K562 (cell line): ENCODE measurements around the gene CKM. TPM values are rescaled to one million over a fixed set of nuclear protein-coding genes. Genes with fewer than 3 reads are reported as not detected.

Experiments used
- ATAC-seq: fragments of 200-7000 bp; cut with Tn5 transposase; 3 replicates; pipeline ENCODE4 v1.9.1; 2020; ENCODE audit warnings: moderate library complexity
- BruUV-seq: library from RNA; stranded (reverse); fragments of 400-500 nt; replicated peaks from 2 replicates; lab custom pipeline; 2021; lab: Mats Ljungman, UMichigan
- CTCF ChIA-PET: fragments of 300-600 bp; formaldehyde crosslinking; extraction: SDS; loops from one replicate; lab custom pipeline; 2021; ENCODE audit warnings: low intra/inter-chr PET ratio; lab: Yijun Ruan, JAX
- POLR2A ChIA-PET: fragments of 300-600, 350-650 bp; sonication (Branson Sonifier 250); formaldehyde crosslinking; extraction: SDS; loops from one replicate; lab custom pipeline; 2021; ENCODE audit warnings: antibody characterized with exemption, inconsistent platforms; lab: Yijun Ruan, JAX
- DNase-seq, 4 experiments: peaks; one replicate each; pipeline versions ENCODE4 v3.0.0 to v3.0.0-alpha.2; 2011 to 2018; ENCODE audit warnings: low spot score in 3 of 4, mixed read lengths in 3 of 4; ENCODE audit errors: extremely low read depth in 1 of 4
- FAIRE-seq: peaks from 2 replicates; lab custom pipeline; 2011; peaks lifted over from hg19 to GRCh38; lab: Jason Lieb, UNC
- H2AFZ ChIP-seq: 2 replicates; pipeline ENCODE4 v1.6.0; 2011; ENCODE audit warnings: low read depth, low read length, control low read depth, inconsistent platforms
- H3K27ac ChIP-seq: fragments of 200-600 bp; 3 replicates; pipeline ENCODE4 v1.8.0; 2011; ENCODE audit warnings: low read depth, mild to moderate bottlenecking, control low read depth, inconsistent platforms, low read length, moderate library complexity, mixed read lengths; ENCODE audit errors: extremely low read depth
- H3K27me3 ChIP-seq, 2 experiments: fragments of 300-600 bp in 1 of 2; 2 replicates in 1 of 2; 3 replicates in 1 of 2; pipeline versions ENCODE4 v1.6.0 to v1.8.0; 2011; ENCODE audit warnings: inconsistent platforms in 2 of 2, low read length in 2 of 2, mild to moderate bottlenecking in 1 of 2, mixed read lengths in 1 of 2, moderate library complexity in 1 of 2; ENCODE audit not compliant: control insufficient read depth in 2 of 2, insufficient read depth in 2 of 2
- H3K36me3 ChIP-seq: fragments of 300-600 bp; 3 replicates; pipeline ENCODE4 v1.8.0; 2011; ENCODE audit warnings: mild to moderate bottlenecking, low read length, inconsistent platforms; ENCODE audit not compliant: control insufficient read depth, insufficient read depth
- H3K4me1 ChIP-seq, 2 experiments: fragments of 200-600 bp in 1 of 2; replicated peaks in 1 of 2; 2 replicates in 1 of 2; 3 replicates in 1 of 2; pipeline versions ENCODE4 v1.5.1 to v1.8.0; 2011; ENCODE audit warnings: inconsistent platforms in 2 of 2, low read length in 2 of 2, mild to moderate bottlenecking in 1 of 2, mixed read lengths in 1 of 2, moderate library complexity in 1 of 2; ENCODE audit not compliant: control insufficient read depth in 2 of 2, insufficient read depth in 2 of 2
- H3K4me2 ChIP-seq: 2 replicates; pipeline ENCODE4 v1.6.1; 2011; ENCODE audit warnings: low read length, control low read depth, inconsistent platforms, mixed read lengths; ENCODE audit not compliant: insufficient read depth
- H3K4me3 ChIP-seq: fragments of 200-600 bp; sonication (generic), shearing (Covaris generic); 2 replicates; pipeline ENCODE4 v1.5.1; 2016; ENCODE audit warnings: control low read depth, inconsistent platforms
- H3K79me2 ChIP-seq: fragments of 200-600 bp; 3 replicates; pipeline ENCODE4 v1.8.0; 2011; ENCODE audit warnings: low read length, inconsistent platforms; ENCODE audit not compliant: control insufficient read depth, insufficient read depth
- H3K9ac ChIP-seq, 2 experiments: 2 replicates each; pipeline versions ENCODE4 v1.6.0 to v1.6.1; 2011; ENCODE audit warnings: low read depth in 2 of 2, low read length in 2 of 2, control low read depth in 1 of 2, inconsistent platforms in 1 of 2, mild to moderate bottlenecking in 1 of 2, mixed read lengths in 1 of 2; ENCODE audit not compliant: insufficient read depth in 1 of 2
- H3K9me1 ChIP-seq: one replicate; pipeline ENCODE4 v1.6.0; 2011; ENCODE audit warnings: inconsistent platforms, mild to moderate bottlenecking, low read length, moderate library complexity; ENCODE audit not compliant: control insufficient read depth, insufficient read depth
- H3K9me3 ChIP-seq: replicated peaks from 2 replicates; pipeline ENCODE4 v1.5.1; 2011; ENCODE audit warnings: low read depth, low read length, inconsistent platforms; ENCODE audit not compliant: control insufficient read depth, insufficient read depth
- H4K20me1 ChIP-seq: replicated peaks from 2 replicates; pipeline ENCODE4 v1.6.1; 2011; ENCODE audit warnings: low read length, inconsistent platforms, mixed read lengths; ENCODE audit not compliant: control insufficient read depth, insufficient read depth
- BHLHE40 ChIP-seq: IDR thresholded peaks from 2 replicates; pipeline ENCODE4 v1.6.1; 2011; ENCODE audit warnings: low read length, improper control_type of control experiment
- DPF2 ChIP-seq: fragments of 450-650 bp; IDR thresholded peaks from 2 replicates; pipeline ENCODE4 v1.6.1; 2016
- GABPA ChIP-seq: fragments of 200-800 bp; sonication (Bioruptor generic); conservative IDR thresholded peaks from 2 replicates; pipeline ENCODE4 v1.6.1; 2016; ENCODE audit warnings: low read depth, missing genetic modification characterization, missing compliant biosample characterization
- NFE2L1 ChIP-seq: fragments of 450-650 bp; IDR thresholded peaks from 2 replicates; pipeline ENCODE4 v1.6.1; 2016; ENCODE audit warnings: missing genetic modification characterization, low read depth, mild to moderate bottlenecking, missing compliant biosample characterization, moderate library complexity, borderline replicate concordance
- PPARD ChIP-seq: fragments of 250-450 bp; sonication (Bioruptor Pico); IDR thresholded peaks from 2 replicates; pipeline ENCODE4 v1.8.0; 2022; ENCODE audit warnings: inconsistent platforms, mild to moderate bottlenecking, moderate library complexity
- TOE1 ChIP-seq, 2 experiments: fragments of 450-650 bp in 1 of 2; sonication (generic) in 1 of 2; formaldehyde crosslinking in 1 of 2; IDR thresholded peaks; 2 replicates each; pipeline versions ENCODE4 v1.7.1 to v1.8.0; 2016 to 2022; ENCODE audit warnings: borderline replicate concordance in 2 of 2, mild to moderate bottlenecking in 2 of 2, antibody characterized with exemption in 1 of 2, inconsistent platforms in 1 of 2, low read depth in 1 of 2, missing genetic modification reagents in 1 of 2, moderate library complexity in 1 of 2
- USF2 ChIP-seq: sonication (generic); formaldehyde crosslinking; IDR thresholded peaks from 2 replicates; pipeline ENCODE4 v1.5.0; 2020; ENCODE audit warnings: missing genetic modification reagents
- ZNF224 ChIP-seq: sonication (generic); formaldehyde crosslinking; IDR thresholded peaks from 2 replicates; pipeline ENCODE4 v1.8.0; 2022; ENCODE audit warnings: mild to moderate bottlenecking, missing genetic modification reagents
- ZNF644 ChIP-seq: fragments of 200-800 bp; sonication (Bioruptor generic); IDR thresholded peaks from 2 replicates; pipeline ENCODE4 v1.6.1; 2016; ENCODE audit warnings: low read depth, missing genetic modification characterization, missing compliant biosample characterization
- ZNF717 ChIP-seq: fragments of 250-450 bp; sonication (Bioruptor Pico); IDR thresholded peaks from 2 replicates; pipeline ENCODE4 v1.5.0; 2021
- WGBS: fragments of 100-300 bp; shearing (Covaris generic); methylation state at CpG from one replicate; pipeline ENCODE4 v1.1.6; 2016; ENCODE audit warnings: low coverage, mixed read lengths; ENCODE audit not compliant: insufficient coverage; ENCODE audit errors: missing lambda C conversion rate; 5-methylcytosine and 5-hydroxymethylcytosine counted together
- in situ Hi-C: fragments of 300-500 bp; cut with MboI; formaldehyde crosslinking; loops from 4 replicates; pipeline ENCODE4 v1.15.0; 2018; ENCODE audit warnings: inconsistent platforms, mixed read lengths
- intact Hi-C: fragments of 100-400 bp; cut with micrococcal nuclease; formaldehyde crosslinking; loops from 2 replicates; pipeline ENCODE4 v1.14.2; 2022
- polyA plus RNA-seq, 8 experiments: library from polyadenylated mRNA; depleted of rRNA in 4 of 8; stranded (reverse) in 5 of 8; unstranded in 3 of 8; fragments of >200 nt; fragmentation: Nextera tagmentation in 2 of 8; fragmentation: Illumina TruSeq in 1 of 8; extraction: Ambion mirVana in 2 of 8; extraction: Trizol in 1 of 8; gene quantifications; 2 replicates each; pipeline versions ENCODE4 v1.2.1 to v1.2.3, GENCODE V29; 2011 to 2014; ENCODE audit warnings: inconsistent platforms in 1 of 8, missing spikeins in 1 of 8
- total RNA-seq, 7 experiments: library from RNA; depleted of rRNA in 6 of 7; stranded (reverse); fragments of >200 nt in 6 of 7; fragmentation: Illumina TruSeq in 2 of 7; extraction: Trizol in 2 of 7; gene quantifications; 2 replicates each; pipeline versions ENCODE4 v1.2.1 to v1.2.3, GENCODE V29; 2011 to 2021; ENCODE audit warnings: low replicate concordance in 1 of 7
- TF ChIP-seq, protein P1 (sequence below): fragments of 250-450 bp; sonication (Bioruptor Pico); IDR thresholded peaks from 2 replicates; pipeline ENCODE4 v1.4.0; 2020
- TF ChIP-seq, protein P2 (sequence below): fragments of 450-650 bp; IDR thresholded peaks from 2 replicates; pipeline ENCODE4 v1.6.1; 2017; ENCODE audit warnings: antibody characterized with exemption
- TF ChIP-seq, protein P3 (sequence below): IDR thresholded peaks from 2 replicates; pipeline ENCODE4 v1.6.1; 2011; ENCODE audit not compliant: insufficient read length; ENCODE audit errors: extremely low read depth
- TF ChIP-seq, protein P4 (sequence below): fragments of 250-450 bp; sonication (Bioruptor Pico); IDR thresholded peaks from 2 replicates; pipeline ENCODE4 v1.9.0; 2021; ENCODE audit warnings: mild to moderate bottlenecking, inconsistent platforms

The CKM gene
- total and polyA plus RNA-seq, 9 of the 15 experiments (the other 6 are each of a cell fraction or from before 2014, with no cell fraction given): 0.06 to 0.17 (median 0.09) TPM; not detected in 4

DNA sequence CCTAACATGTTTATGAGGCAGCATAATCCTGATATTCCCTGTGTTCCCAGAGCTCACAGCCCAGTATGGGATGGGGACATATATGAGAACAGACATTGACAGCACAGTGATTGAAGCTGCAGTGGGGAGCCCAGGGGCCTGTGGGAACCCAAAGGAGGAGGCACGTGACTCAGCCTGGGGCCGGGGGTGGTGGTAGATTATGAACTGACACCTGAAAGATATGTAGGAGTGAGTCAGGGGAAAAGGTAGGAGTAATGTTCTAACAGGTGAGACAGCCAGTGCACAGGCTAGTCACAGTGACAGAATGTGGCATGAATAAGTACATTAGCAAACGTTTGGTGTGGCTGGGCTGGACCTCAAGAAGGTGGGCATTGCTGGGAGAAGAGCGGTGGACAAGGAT, 29.0 kb downstream of the CKM start:
- no peaks in the 10 kb centered on the region for H3K27me3 ChIP-seq
- no peak overlapping the region for H3K4me3 ChIP-seq
- FAIRE-seq (peak; percentile 62), DNase-seq (no peak), ATAC-seq (peak; percentile 65)
- H3K9ac ChIP-seq: 0 out of 4 replicates have a peak overlapping the region, but pooled peaks of 1 of the 2 experiments have one; percentile 42
- intact Hi-C loops: no loop called here
- 0% methylated on average over 3 of the region's 4 CpGs for WGBS
- no peak overlapping the region for H3K4me2 ChIP-seq
- ChIA-PET CTCF (no interaction called here), POLR2A (interaction anchor here (0.6 to 1.8 kb wide), 3 partner anchors 14 to 21 kb away, joined by 3 to 5 read pairs (median 3); no protein-coding TSS in a partner anchor)
- no peaks in the 10 kb centered on the region for H3K79me2 ChIP-seq
- H3K27ac ChIP-seq: no peak overlapping the region
- no peaks in the 10 kb centered on the region; a peak in 1 of 5 replicates for H3K4me1 ChIP-seq
- H3K36me3 ChIP-seq: peaks cover 10% of the 10 kb centered on the region; the same call in 1 of the 3 replicates
- H3K9me1 ChIP-seq: no peaks in the 10 kb centered on the region
- in situ Hi-C loops: no loop called here
- no peak overlapping the region for H2AFZ ChIP-seq
- BruUV-seq: no TSS peak
- no peaks in the 10 kb centered on the region for H4K20me1 ChIP-seq
- no peaks in the 10 kb centered on the region for H3K9me3 ChIP-seq
- TF ChIP-seq ZNF717 (CRISPR knock-in tag) (no peak), NFE2L1 (no peak), DPF2 (no peak), GABPA (tag) (no peak), ZNF224 (CRISPR knock-in tag) (no peak), USF2 (peak; percentile 35), BHLHE40 (peak; percentile 39; the same call in 1 of the 2 replicates), ZNF644 (tag) (no peak), PPARD (no peak), TOE1 (IDR thresholded peaks at IDR 0.05; ENCODE audit: borderline replicate concordance) (peak; percentile 42; the same call in 1 of the 2 replicates), TOE1 (CRISPR knock-in tag; IDR thresholded peaks at IDR 0.05; ENCODE audit: borderline replicate concordance, low read depth) (no peak)
- TF ChIP-seq, protein P1, sequence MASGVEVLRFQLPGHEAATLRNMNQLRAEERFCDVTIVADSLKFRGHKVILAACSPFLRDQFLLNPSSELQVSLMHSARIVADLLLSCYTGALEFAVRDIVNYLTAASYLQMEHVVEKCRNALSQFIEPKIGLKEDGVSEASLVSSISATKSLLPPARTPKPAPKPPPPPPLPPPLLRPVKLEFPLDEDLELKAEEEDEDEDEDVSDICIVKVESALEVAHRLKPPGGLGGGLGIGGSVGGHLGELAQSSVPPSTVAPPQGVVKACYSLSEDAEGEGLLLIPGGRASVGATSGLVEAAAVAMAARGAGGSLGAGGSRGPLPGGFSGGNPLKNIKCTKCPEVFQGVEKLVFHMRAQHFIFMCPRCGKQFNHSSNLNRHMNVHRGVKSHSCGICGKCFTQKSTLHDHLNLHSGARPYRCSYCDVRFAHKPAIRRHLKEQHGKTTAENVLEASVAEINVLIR (CRISPR knock-in tag): no peak
- TF ChIP-seq, protein P2, sequence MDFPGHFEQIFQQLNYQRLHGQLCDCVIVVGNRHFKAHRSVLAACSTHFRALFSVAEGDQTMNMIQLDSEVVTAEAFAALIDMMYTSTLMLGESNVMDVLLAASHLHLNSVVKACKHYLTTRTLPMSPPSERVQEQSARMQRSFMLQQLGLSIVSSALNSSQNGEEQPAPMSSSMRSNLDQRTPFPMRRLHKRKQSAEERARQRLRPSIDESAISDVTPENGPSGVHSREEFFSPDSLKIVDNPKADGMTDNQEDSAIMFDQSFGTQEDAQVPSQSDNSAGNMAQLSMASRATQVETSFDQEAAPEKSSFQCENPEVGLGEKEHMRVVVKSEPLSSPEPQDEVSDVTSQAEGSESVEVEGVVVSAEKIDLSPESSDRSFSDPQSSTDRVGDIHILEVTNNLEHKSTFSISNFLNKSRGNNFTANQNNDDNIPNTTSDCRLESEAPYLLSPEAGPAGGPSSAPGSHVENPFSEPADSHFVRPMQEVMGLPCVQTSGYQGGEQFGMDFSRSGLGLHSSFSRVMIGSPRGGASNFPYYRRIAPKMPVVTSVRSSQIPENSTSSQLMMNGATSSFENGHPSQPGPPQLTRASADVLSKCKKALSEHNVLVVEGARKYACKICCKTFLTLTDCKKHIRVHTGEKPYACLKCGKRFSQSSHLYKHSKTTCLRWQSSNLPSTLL: no peak
- TF ChIP-seq, protein P3, sequence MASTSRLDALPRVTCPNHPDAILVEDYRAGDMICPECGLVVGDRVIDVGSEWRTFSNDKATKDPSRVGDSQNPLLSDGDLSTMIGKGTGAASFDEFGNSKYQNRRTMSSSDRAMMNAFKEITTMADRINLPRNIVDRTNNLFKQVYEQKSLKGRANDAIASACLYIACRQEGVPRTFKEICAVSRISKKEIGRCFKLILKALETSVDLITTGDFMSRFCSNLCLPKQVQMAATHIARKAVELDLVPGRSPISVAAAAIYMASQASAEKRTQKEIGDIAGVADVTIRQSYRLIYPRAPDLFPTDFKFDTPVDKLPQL: no peak
- TF ChIP-seq, protein P4, sequence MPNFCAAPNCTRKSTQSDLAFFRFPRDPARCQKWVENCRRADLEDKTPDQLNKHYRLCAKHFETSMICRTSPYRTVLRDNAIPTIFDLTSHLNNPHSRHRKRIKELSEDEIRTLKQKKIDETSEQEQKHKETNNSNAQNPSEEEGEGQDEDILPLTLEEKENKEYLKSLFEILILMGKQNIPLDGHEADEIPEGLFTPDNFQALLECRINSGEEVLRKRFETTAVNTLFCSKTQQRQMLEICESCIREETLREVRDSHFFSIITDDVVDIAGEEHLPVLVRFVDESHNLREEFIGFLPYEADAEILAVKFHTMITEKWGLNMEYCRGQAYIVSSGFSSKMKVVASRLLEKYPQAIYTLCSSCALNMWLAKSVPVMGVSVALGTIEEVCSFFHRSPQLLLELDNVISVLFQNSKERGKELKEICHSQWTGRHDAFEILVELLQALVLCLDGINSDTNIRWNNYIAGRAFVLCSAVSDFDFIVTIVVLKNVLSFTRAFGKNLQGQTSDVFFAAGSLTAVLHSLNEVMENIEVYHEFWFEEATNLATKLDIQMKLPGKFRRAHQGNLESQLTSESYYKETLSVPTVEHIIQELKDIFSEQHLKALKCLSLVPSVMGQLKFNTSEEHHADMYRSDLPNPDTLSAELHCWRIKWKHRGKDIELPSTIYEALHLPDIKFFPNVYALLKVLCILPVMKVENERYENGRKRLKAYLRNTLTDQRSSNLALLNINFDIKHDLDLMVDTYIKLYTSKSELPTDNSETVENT (CRISPR knock-in tag): no peak
